HG02678 (cell line): ENCODE data around the gene ZNF638.
A peak's percentile ranks its signal among the peaks of the same experiment; 100 is the strongest.
"Not testable (repeated sequence)": the region's sequence is repeated elsewhere in the genome, so short reads cannot be mapped to it uniquely, and the experiment has no call there.

ENCODE experiments used
- ATAC-seq: cut with Tn5 transposase; IDR thresholded peaks from one replicate; pipeline ENCODE4 v1.9.1; 2021; ENCODE audit warnings: mild to moderate bottlenecking, moderate library complexity; ENCODE audit not compliant: unreplicated experiment

Gene ZNF638

GRCh38 chr2:71331331-71331580 lies 326 bp upstream of the ZNF638 start:
- ATAC-seq = not testable (repeated sequence)

DNA sequence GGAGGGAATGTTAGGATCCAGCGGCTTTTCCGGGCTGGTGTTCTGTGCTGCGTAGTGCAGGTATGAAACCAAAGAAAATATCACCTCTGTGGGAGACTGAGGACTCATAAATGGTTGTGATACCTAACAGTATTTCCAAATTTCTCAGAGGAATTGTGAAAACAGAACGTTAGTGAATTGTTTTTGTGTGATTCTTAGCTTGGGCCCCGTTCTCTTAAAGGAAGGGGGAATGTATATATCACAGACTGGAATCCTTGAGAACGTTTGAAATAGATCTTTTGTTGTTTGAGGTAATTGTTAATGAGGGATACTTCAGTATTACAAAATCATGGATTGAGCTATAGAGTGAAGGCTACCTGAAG lies 834 bp downstream of the ZNF638 start:
- ATAC-seq = no peak

DNA sequence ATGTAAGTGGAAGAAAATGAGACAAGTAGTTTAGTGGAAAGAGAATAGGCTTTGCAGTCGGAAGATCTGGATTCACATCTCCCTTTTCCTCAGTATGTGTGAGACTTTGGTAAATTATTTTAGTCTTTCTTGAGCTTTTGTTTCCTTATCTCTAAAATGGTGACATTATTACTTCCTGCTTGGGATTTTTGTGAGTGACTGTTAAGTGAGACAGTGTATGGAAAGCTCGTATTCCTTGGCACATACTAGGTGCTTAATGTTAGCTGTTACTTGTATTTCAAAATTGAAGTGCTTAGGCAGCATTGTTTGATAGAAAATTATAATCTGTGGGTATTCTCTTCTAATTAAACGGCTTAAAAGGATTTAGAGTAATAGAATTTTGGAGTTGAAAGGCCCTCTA lies 2.0 kb downstream of the ZNF638 start:
- no peak for ATAC-seq

GRCh38 chr2:71336384-71336783 lies 4.8 kb downstream of the ZNF638 start:
- ATAC-seq = no peak

DNA sequence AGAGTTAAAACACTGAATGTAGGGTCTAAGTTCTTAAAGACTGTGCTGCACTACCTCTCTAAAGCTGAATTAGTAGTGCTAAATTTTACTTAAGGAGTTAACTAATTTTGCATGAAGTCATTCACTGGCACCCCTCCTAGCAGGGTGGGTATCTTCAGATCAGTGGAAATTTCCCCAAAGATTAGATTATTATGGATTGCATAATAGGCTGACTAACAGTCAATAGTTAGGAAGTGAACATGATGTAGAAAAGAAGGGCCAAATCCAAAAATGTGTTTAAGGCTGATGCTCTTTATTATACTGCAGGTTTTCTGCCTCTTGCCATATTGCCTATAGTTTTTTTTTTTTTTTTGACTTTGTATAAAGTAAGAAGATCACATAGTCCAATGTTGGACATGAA lies 5.2 kb downstream of the ZNF638 start:
- ATAC-seq = no peak

- ATAC-seq = no peak
Observed at GRCh38 chr2:71337776-71338175, 6.2 kb downstream of the ZNF638 start.

DNA sequence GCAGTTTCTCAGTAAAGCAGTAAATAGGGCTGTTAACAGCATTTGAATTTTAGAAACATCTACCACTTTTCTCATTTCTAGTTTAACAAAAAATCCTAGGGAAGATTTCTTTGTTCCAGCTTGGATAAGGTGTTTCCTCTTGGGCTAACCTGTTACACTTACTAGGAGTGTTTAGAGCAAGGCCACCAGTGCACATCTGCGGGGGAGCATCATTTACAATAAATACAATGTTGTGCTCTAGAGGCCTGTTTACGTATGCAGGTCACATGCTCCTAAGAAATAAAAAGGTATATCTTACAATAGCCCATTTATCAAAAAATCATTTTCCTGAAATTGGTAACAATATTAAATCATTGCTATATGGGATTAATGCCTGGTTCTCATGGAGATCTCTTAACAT lies 8.1 kb downstream of the ZNF638 start:
- no peak for ATAC-seq

DNA sequence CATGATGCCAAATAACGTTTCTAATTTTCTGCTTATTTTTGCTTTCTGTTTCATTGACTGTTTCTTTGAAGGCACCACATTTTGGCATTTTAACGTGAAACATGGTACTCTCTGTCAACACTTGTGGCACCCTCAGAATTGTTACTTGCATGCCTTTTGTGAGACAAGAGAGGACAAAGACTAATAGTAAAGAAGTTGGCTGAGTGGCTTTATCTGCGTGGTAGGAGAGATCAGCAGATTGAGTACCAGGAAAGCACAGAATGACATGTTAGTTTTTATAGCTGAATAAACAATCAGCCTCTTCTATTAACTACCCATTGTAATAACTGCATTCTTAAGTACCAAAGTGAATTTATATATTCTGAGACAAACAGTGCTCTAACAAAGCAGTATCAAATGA lies 8.6 kb downstream of the ZNF638 start:
- no peak for ATAC-seq

GRCh38 chr2:71341645-71342044 lies 10.1 kb downstream of the ZNF638 start:
- ATAC-seq = no peak

- no peak for ATAC-seq
Observed at GRCh38 chr2:71346065-71346464, 14.5 kb downstream of the ZNF638 start.

DNA sequence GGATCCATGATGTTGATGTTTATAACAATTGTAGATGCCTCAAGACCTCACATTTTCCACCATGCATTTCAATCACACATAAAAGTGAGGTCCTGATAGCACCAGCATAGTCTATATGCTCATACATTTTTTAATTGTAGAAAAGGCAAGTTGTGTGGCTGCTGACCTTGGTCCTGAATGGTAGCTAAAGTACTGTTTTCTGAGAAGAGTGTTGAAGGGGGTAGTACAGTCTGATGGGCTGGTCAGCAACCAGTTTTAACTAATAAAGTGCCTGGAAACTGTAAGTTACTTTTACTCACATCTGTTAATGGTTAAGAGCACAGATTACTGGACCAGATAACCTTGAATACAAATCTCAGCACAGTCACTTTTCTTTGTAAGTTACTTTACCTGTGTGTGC lies 15.9 kb downstream of the ZNF638 start:
- no peak for ATAC-seq

GRCh38 chr2:71348302-71348701 lies 16.7 kb downstream of the ZNF638 start:
- ATAC-seq = no peak

- ATAC-seq = peak; percentile 51
Observed at GRCh38 chr2:71353248-71353647, 21.7 kb downstream of the ZNF638 start.

DNA sequence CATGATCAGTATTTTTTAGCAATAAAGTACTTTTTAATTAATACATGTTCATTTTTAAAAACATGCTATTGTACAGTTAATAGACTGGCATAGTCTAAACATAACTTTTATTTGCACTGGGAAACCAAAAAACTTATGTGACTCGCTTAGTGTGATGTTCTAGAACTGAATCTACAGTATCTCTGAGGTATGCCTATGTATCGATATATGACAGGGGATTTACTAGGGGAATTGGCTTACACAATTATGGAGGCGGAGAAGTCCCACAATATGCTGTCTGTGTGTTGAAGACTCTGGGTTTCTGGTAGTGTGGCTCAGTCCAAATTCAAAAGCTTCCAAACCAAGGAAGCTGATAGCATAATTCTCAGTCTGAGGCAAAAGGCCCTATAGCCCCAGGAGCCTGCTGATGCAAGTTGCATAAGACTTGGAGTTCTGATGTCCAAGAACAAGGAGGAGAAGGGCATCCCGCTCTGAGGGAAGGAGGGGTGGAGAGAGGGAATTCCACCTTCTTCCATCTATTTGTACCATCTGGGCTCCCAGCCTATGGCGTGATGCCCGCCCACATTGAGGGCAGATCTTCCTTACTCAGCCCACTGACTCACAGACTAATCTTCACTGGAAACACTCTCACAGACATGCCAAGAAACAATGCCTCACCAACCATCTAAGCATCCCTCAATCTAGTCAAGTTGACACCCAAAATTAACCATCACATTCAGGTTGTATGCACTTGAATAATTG lies 27.5 kb downstream of the ZNF638 start:
- no peak for ATAC-seq

DNA sequence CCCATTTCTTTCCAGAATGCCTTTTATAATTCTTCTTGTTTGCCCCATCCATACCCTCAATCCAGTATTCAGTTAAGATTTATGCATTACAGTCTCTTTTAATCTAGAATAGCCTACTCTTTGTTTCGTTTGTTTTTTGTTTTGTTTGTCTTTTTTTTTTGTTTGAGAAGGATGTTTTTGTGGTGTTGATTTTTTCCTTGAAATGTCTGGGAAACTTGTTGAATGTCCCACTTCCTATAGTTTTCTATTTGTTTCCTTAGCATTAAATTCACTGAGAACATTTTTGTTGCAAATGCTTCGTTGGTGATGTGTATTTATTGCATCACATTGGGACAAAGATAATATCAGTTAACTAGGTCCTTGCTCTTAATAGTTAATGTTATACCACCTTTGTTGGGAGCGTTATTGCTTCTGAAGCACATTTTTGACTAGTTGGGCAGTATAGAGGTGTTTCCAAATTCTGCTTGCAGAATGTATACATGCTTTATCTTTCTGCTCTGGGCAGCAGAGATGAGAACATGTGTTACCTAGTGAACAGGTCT lies 28.9 kb downstream of the ZNF638 start:
- no peak for ATAC-seq

DNA sequence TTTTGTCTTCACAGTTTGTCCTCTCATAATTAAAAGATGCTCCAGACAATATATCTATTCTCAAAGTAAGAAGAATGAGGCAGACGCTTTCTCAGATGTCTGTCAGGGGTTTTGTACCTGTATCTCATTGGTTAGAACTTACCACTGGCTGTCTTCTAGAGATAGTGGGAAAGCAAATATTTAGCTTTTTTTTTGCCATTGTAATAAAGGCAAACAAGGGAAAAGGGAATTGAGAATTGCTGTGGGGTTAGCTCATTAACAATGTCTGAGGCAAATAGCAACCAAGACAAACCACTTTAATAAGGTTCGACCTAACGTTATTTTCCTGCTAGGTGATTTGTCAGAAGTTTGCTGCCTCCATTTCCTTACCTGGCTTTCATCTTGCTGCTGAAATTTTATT lies 30.0 kb downstream of the ZNF638 start:
- peak; percentile 44 for ATAC-seq

GRCh38 chr2:71362447-71362846 lies 30.9 kb downstream of the ZNF638 start:
- ATAC-seq = no peak

DNA sequence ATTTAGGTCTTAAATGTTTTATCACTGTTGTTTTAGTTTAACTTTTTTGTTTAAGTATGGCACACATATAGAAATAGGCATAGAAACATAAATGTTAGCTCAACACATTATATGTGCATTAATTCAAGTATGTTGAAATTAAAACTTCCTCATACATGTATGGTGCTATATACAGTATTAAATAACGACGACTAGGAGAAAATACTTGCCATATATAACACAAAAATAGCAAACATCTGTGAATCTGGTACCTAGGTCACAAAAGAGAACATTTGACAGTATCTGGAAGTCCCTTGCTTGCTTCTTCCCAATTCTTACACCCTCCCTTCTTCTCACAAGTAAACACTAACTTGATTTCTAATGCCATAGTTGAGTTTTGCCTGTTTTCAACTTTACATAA lies 38.4 kb downstream of the ZNF638 start:
- no peak for ATAC-seq

- ATAC-seq = no peak
Observed at GRCh38 chr2:71372042-71372441, 40.5 kb downstream of the ZNF638 start.

DNA sequence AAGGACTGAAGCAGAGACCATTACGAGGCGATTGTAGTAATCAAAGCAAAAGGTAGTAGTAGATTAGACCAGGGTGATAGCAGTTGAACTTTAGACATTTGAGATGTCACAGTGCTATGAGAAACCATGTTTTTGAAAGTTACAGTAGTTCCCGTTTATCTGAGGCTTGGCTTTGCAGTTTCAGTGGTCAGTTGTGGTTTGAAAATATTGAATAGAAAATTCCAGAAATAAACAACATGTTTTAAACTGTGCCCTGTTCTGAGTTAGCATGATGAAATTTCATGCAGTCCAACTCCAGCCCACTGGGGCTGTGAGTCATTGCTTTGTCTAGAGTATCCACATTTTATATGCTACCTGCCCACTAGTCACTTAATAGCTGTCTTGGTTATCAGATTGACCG lies 47.5 kb downstream of the ZNF638 start:
- ATAC-seq = no peak

- ATAC-seq = no peak
Observed at GRCh38 chr2:71380665-71381064, 49.1 kb downstream of the ZNF638 start.

DNA sequence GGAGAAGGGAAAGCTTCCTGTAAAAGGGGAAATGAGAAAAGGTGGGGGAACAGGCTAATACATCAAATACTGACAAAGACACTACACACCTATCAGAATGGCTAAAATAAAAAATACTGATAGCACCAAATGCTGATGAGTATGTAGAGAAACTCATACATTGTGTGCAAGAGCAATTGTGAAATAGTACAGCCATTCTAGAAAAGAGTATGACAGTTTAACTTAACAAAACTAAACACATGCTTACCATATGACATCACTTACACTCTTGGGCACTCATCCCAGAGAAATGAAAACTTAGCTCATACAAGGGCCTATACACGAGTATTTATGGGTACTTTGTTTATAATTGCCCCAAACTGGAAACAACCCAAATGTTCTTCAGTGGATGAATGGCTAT lies 53.4 kb downstream of the ZNF638 start:
- ATAC-seq = no peak

DNA sequence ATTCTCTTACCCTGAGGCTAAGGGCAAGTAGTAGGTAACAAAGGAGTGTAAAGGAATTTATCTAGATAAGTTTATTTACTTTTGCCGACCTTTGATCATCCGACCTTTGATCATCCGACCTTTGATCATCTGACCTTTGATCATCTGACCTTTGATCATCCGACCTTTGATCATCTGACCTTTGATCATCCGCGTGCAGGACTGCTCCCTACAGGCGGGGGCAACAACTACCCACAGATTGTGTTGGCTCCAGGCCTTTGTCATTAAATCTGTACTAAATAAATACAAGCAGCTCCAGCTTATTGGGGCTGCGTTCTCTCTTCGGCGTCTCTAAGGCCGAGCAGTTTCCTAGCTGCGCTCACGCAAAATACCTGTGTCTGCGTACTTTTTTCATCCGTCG lies 56.6 kb downstream of the ZNF638 start:
- ATAC-seq = no peak
